A549 (cell line): ENCODE data around the gene MPHOSPH9.

Experiments
- JUN ChIP-seq, 2 experiments: fragments of >200 bp; sonication (Bioruptor Twin); formaldehyde crosslinking; IDR thresholded peaks; 2 replicates in 1 of 2; 3 replicates in 1 of 2; pipeline ENCODE4 v1.6.1; 2016 to 2017
- SMC3 ChIP-seq: fragments of >200 bp; sonication (Bioruptor Twin); formaldehyde crosslinking; IDR thresholded peaks from 3 replicates; pipeline ENCODE4 v1.6.1; 2018; ENCODE audit warnings: inconsistent platforms
- TF ChIP-seq, protein P1 (sequence below): fragments of 450-650 bp; IDR thresholded peaks from 2 replicates; pipeline ENCODE4 v1.6.1; 2014; ENCODE audit warnings: antibody characterized with exemption

DNA sequence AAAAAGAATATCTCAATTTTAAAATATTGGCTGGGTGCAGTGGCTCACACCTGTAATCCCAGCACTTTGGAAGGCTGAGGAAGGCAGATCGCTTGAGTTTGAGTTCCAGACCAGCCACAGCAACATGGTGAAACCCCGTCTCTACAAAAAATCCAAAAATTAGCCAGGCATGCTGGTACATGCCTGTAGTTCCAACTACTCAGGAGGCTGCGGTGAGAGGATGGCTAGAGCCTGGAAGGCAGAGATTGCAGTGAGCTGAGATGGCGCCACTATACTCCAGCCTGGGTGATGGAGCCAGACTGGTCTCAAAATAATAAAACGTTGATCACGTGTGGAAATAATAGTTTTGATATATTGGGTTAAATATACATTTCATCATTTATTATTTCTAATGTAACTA is 6.0 kb upstream of the MPHOSPH9 start:
- TF ChIP-seq, protein P1, sequence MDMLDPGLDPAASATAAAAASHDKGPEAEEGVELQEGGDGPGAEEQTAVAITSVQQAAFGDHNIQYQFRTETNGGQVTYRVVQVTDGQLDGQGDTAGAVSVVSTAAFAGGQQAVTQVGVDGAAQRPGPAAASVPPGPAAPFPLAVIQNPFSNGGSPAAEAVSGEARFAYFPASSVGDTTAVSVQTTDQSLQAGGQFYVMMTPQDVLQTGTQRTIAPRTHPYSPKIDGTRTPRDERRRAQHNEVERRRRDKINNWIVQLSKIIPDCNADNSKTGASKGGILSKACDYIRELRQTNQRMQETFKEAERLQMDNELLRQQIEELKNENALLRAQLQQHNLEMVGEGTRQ: no peak
- TF ChIP-seq JUN (IDR thresholded peaks at IDR 0.05): no peak
- TF ChIP-seq SMC3: no peak
